UCSD-AML1 (cell line): ENCODE measurements around the gene FIBCD1.
A peak's percentile ranks its signal among the peaks of the same experiment; 100 is the strongest.

ENCODE experiments used
- DNase-seq: peaks from one replicate; lab custom pipeline; 2025; ENCODE audit not compliant: unreplicated experiment; lab: John Stamatoyannopoulos, UW

FIBCD1 gene

GRCh38 chr9:130937146-130938076 lies 1.6 kb downstream of the FIBCD1 start:
- DNase-seq, result no peak

DNA sequence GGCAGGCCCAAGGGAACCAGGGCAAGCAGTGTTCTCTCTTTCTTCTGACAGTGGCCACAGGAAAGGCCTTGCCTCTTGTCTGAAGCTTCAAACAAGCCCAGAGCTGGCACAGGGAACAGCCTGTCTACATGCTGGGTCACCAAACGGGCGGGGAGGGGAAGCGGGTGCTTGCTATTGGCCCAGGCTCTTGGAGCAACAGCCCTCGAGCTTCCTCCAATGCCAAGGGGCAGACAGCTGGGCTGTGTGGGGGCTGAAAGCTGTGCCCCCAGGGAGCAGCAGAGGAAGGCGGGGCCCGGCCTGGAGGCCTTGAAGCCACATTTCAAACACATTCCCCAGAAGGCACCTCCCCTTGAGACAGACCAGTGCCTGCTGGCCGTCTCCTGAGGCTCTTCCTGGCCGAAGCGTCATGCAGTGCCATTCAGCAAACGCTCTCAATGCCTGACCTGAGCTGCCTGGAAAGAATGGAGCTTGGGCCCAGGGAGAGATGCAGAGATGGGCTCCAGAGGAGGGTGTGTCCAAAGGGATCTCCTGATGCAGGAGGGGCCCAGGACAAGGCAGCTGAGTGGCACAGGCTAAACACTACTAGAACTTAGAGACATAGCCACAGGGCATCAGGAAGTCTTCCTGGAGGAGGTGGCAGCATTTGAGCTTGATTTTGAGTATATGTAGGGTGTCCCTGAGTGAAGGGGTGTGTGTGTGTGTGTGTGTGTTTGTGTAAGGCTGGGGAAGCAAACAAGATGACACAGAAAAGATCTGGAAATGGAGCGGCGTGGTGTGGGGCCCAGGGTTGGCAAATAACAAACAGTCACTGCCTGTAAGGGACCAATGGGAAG lies 2.5 kb downstream of the FIBCD1 start:
- DNase-seq, result peak; percentile 42

DNA sequence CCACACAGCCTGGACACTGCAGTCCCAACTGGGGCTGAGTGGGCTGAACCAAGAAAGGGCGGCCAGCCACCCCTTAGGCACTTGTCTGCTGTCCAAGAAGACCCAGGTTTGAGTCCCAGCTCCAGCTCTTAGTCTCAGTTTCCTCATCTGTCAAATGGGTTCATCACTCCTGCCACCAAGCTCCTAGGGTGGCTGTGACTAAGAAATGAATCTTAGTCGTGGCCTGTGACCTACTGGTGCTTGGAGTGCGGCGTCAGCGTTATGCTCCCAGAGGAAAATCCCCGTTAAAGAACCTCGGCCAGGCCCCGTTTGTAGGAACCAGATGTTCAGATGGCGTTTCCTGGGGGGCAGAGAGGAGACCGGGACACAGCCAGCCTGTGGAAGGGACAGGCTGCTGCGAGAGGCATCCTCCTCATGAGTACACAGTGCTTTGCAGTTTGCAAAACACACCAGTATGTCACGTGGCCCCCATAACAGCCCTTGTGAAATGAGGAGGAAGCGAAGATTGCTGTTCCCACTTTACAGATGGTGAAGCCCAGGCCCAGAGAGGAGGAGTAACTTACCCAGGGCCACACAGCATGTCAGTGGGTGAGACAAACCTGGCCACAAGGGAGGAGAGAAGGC lies 3.3 kb downstream of the FIBCD1 start:
- DNase-seq, result no peak

DNA sequence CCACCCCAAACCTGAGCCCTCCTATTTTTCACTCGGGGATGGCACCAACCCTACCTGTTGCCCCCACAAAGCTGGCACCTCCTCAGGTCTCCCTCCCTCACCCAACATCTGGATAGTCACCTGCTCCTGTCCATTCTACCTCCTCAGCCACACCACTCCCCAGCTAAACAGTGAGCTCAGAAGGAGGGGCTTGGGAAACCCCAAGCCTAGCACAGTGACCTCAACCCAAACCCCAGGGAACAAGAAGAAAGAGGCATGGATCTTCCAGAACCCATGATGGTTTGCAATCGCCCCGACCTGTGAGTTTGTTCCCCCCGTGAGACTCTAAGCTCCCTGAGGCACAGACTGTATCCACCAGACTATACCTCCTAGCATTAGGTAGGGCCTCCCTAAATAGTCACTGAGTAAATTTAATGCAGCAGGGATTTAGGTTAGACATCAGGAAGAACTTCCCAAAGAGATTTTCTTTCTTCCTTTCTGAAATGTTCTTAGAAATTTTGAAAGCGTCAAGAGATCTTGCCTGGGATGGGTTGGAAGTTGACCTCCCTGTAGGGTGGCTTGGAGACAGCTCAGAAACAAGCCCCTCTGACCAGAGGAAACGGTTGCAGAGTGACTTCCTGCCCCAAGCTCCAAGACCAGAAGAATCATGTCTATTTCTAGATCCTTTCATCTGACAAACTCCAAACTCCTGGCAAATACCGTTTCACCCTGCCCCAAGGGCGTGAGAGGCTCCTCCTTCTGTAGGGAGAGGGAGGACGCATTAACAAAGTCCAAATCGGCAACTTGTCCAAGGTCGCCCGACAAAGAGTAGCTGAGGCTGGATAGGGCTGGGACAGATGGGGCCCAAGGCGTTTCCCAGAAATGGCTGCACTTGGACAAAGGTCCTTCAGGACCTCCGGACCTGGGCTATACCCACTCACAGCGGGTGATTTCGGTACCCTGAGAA lies 4.1 kb downstream of the FIBCD1 start:
- no peak for DNase-seq

DNA sequence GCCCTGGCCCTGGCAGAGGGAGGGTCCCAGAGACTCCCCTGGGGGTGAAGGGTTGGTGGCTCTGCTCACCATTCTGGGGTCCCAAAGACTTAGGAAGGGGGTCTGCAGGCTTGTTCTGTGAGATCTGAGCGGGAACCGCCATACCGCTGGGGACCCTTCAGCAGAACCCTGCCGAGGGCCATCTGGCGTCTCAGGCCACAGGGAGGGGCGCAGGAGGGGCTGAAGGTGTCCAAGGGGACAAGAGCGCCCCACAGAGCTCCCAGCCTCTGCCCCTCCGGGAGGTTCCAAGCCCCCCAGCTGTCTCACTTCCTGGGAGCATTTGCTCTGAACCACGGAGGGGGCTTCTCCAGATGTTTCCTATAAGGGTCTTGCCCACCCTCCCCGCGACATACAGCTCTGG lies 4.8 kb downstream of the FIBCD1 start:
- DNase-seq, result no peak

- no peak for DNase-seq
These were observed 5.7 kb downstream of the FIBCD1 start for GRCh38 chr9:130933114-130934046.

DNA sequence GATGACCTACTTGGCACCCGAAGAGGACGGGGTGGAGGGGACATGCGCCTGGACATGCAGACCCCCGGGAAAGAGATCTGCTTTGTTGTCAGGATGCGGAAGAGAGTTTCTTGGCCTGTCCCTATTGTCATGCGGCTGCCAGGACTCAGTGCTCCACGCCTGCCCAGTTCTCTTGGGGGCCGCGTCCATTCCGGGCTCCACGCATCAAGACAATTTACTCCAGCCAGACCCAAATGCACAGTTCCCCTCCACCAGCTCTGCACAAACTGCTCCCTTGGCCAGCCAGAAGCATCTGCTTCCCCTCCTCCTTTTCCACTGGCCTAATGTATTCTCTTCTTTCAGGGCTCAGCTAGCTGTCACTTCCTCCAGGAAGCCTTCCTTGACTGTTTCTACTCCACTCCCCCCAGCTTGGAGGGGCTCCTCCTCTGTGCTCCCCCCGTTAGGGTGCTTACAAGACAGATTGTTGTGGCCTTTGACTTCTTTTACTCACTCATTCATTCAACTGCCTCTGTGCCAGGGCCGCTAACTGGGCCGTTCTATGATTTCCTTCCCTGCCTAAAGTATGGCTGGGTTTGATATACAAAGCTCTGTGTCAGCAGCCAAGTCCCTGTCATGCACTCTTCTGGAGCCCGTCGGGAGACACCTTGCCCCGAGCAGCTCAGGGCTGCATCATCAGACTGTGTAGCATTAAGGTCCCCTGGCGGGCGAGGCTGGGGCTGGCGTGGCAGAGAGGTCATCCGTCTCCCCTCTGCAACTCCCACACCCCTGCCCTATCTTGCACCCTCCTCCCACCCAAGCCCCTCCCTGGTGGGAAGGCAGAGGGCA lies 6.6 kb downstream of the FIBCD1 start:
- no peak for DNase-seq

DNA sequence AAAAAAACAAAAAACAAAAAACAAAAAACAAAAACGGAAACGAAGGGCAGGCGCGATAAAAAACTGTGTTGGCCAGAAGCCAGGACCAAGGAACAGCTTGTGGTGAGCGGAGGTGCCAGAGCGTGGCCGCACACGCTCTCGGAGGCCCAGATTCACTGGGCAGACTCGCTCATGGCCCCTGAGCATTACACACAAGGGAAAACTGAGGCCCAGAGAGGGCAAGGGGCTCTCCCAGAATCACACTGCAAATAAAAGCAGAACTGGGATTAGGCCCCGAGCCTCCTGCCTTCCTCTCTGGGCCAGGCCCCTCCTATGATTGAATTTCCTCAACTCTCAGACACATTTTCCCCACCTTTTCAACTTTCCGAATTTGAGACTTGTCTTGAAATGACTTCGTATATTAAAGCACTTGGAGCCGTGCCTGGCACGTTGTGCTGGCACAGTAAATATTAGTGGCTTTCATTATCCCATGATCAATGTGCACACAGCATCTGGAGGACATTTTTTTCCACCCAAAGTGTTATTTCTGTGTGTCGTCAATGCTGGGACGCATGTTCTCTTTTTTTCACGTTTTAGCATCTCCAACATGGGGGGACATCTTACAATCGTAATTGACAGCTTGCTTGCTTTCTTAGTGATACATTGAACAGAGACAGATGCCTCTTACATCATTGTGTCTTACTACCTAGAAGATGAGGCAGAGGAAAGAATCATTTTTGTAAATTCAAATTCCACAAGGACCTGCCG lies 7.4 kb downstream of the FIBCD1 start:
- no peak for DNase-seq

DNA sequence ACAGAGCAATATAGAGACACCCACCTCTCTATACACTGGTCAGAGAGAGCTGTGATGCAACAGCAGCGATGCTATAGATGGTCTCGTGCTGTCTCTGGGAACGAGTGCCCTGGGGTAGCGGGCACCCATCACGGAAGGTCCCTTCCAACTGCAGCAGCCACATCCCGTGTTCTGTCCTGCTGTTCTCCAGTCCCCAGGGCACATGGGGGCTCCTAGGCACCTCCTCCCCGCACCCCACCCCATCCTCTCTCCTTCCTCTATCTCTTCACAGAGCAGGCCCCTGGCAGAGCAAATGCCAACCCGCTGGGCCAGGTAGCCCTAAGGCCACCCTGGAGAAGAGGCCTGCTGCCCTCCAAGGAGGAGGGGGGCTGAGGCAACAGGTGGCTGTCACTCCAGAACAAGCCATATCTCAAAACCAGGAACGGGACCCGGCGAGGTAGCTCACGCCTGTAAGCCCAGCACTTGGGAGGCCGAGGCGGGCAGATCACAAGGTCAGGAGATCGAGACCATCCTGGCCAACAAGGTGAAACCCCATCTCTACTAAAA lies 8.2 kb downstream of the FIBCD1 start:
- no peak for DNase-seq

- DNase-seq, result no peak
These were observed 8.8 kb downstream of the FIBCD1 start for GRCh38 chr9:130930132-130930803.

- DNase-seq, result no peak
These were observed 9.4 kb downstream of the FIBCD1 start for GRCh38 chr9:130929571-130930038.

DNA sequence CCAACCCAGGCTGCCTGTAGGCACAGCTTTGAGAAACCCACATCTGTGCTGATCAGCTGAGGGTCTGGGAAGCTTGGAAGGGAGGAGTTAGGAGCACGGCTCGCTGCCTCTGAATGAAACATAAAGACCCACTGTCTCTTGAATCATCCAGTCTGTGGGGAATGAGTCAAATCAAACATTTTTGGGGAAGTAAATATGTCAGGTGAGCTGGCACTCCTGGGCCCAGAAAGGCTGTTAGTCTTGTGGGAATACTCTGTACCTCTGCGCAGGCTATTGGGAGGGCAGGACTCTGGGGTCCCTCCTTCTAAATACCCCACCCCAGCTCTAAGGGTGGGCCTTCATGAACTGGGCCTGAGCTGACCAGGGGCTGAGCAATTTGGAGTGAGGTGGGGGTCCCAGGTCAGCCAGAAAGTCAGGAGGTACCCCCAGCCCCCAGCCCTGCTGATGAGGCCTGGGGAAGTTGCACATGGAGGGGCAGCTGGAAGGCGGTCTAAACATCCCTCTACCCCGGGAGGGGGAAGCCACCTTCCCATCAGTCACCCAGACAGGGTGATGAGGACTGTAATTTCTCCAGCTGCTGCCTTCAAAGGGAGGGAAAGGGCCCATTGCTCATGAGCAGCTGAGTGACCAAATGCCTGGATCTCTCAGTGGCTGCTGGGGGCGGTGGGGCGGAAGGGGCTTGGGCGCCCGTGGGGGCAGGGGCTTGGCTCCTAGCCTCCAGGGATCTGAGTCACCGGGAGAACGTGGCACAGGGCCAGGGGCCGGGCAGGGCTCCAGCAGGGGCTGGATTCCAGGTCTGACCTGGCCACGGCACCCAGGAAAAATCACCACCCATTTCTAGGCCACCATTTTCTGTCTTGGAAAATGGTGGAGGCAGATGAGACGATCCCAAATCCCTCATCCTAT lies 10.8 kb downstream of the FIBCD1 start:
- DNase-seq, result no peak

DNA sequence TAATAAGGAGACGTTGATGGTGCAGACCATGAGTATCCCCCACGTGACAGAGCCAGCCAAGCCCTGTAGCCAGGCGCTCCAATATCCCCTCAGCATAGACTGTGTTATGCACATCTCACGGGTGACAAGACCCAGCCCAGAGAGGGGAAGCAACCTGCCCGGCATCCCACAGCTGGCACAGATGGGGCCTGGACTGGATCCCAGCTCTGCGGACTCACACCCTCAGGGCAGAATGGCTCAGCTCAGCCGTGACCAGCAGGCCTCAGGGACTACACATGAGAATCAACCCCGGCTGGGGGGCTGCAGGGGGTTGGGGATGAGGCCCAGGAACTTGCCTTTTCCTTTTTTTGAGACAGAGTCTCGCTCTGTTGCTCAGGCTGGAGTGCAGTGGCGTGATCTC lies 11.7 kb downstream of the FIBCD1 start:
- no peak for DNase-seq

DNA sequence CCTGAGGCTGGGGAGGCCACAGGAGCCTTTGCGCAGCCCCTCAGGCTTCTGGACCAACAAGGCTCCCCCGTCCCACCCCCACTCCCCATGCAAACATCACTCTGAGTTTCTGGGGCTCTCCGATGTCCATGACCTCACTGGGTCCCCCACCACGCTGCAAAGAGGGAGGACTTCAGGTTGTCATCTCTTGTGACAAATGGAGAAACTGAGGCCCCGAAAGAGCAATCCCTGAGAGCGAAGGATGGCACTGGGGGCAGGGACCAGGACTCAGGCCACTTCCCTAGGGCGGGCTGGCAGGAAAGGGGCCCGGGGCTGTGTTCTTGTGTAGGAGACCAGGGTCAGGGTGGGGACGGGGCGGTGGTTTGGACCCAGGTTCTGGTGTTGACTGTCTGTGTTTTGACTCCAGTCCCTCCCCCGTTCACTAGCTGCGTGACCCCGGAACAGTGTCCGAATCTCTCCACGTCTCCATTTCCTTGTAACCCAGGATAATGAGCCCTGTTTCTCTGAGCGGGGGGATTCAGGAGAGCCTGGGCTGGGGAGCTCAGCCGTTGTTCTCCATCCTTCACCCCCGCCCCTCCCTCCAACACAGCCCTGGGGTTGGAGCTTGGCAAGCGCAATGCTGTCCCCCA lies 13.9 kb downstream of the FIBCD1 start:
- no peak for DNase-seq

DNA sequence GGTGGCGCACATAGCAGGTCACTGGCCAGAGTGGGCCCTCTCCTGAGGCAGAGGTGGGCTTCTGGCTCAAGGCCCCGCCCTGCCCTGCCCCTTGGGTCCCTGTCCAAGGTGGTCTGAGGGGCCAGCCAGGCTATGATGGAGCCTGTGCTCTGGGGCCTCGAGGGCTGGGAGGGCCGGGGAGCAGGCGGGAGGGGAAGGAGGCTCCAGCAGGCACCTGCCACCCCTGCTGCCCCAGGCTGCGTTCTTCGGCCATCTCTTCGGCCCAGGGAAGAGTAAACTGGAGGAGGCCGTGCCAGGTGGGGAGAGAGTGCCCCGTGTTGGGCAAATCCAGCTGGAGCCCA lies 14.6 kb downstream of the FIBCD1 start:
- no peak for DNase-seq
